Sigmoid colon (tissue), 7 donors: ENCODE results near the gene LPAR2. TPM values are rescaled to one million over a fixed set of nuclear protein-coding genes. Genes with fewer than 3 reads are reported as not detected.

Experiments used
- DNase-seq: peaks from one replicate; pipeline ENCODE4 v3.0.0-alpha.2; 2019
- H3K27ac ChIP-seq, 4 donors: fragments of 200-600 bp; sonication (generic); one replicate each; pipeline ENCODE4 v1.5.1; 2016 to 2019; ENCODE audit warnings: mild to moderate bottlenecking in 1 of 4
- H3K27me3 ChIP-seq, 3 donors: fragments of 200-600 bp; sonication (generic); one replicate each; pipeline ENCODE4 v1.5.1; 2019; ENCODE audit warnings: mild to moderate bottlenecking in 1 of 3
- H3K36me3 ChIP-seq, 4 donors: fragments of 200-600 bp; sonication (generic); one replicate each; pipeline ENCODE4 v1.5.1; 2016 to 2019
- H3K4me1 ChIP-seq, 4 donors: fragments of 200-600 bp; sonication (generic); one replicate each; pipeline ENCODE4 v1.5.1; 2017 to 2019
- H3K4me3 ChIP-seq, 4 donors: fragments of 200-600 bp; sonication (generic); one replicate each; pipeline ENCODE4 v1.5.1; 2017 to 2019; ENCODE audit warnings: mild to moderate bottlenecking in 2 of 4, moderate library complexity in 1 of 4
- H3K9me3 ChIP-seq, 4 donors: fragments of 200-600 bp in 3 of 4; sonication (generic) in 3 of 4; one replicate each; pipeline versions ENCODE4 v1.5.1 to v1.6.1; 2013 to 2019
- CTCF ChIP-seq, 4 experiments: fragments of 450-650 bp in 3 of 4; fragments of 200-600 bp in 1 of 4; IDR thresholded peaks; one replicate each; pipeline ENCODE4 v1.5.1; 2016 to 2019; ENCODE audit warnings: antibody characterized with exemption in 4 of 4, mild to moderate bottlenecking in 3 of 4, moderate library complexity in 2 of 4
- EP300 ChIP-seq, 4 donors: sonication (generic); formaldehyde crosslinking; IDR thresholded peaks; one replicate each; pipeline ENCODE4 v1.6.1; 2017; ENCODE audit warnings: antibody characterized with exemption in 4 of 4
- POLR2A ChIP-seq, 2 donors: fragments of 450-650 bp; IDR thresholded peaks; one replicate each; pipeline ENCODE4 v1.6.1; 2016; ENCODE audit warnings: antibody characterized with exemption in 2 of 2, mild to moderate bottlenecking in 2 of 2, moderate library complexity in 2 of 2
- POLR2AphosphoS5 ChIP-seq, 4 donors: sonication (generic); formaldehyde crosslinking; IDR thresholded peaks; one replicate each; pipeline ENCODE4 v1.6.1; 2017; ENCODE audit warnings: antibody characterized with exemption in 4 of 4
- WGBS, 2 donors: extraction: QIAGEN DNeasy Blood & Tissue Kit; methylation state at CpG; one replicate each; pipeline ENCODE4 v1.1.7; 2013; 5-methylcytosine and 5-hydroxymethylcytosine counted together
- intact Hi-C: fragments of 100-400 bp; cut with DNase I; formaldehyde crosslinking; loops from one replicate; pipeline ENCODE4 v1.15.1; 2023
- polyA plus RNA-seq, 3 donors: library from polyadenylated mRNA; stranded (reverse); fragments of 200-250 nt; gene quantifications; one replicate each; pipeline ENCODE4 v1.2.3, GENCODE V29; 2013
- total RNA-seq, 4 donors: library from RNA; depleted of rRNA; stranded (reverse); fragments of >200 nt; gene quantifications; one replicate each; pipeline ENCODE4 v1.1.0, GENCODE V29; 2016
- donor health status: healthy with polysubstance abuse.
- donor health status: Bipolar disorder and iron deficiency.
- donor health status: healthy.

Gene LPAR2
- total and polyA plus RNA-seq, 7 donors, result 0.33 to 19.9 (median 3.6) TPM

GRCh38 chr19:19653597-19654147, 25.7 kb upstream of the LPAR2 start:
- Histone ChIP-seq H3K36me3 (peaks cover 63 to 100% (median 92%) of the 10 kb centered on the region in 4 donors), H3K4me3 (no peak overlapping the region), H3K4me1 (no peaks in the 10 kb centered on the region), H3K27ac (no peak overlapping the region), H3K27me3 (no peaks in the 10 kb centered on the region), H3K9me3 (no peaks in the 10 kb centered on the region)
- TF ChIP-seq POLR2A (IDR thresholded peaks at IDR 0.05) (no peak), EP300 (IDR thresholded peaks at IDR 0.05) (no peak), CTCF (IDR thresholded peaks at IDR 0.05) (no peak), POLR2AphosphoS5 (IDR thresholded peaks at IDR 0.05) (no peak)
- no peak for DNase-seq
- WGBS, 2 donors, result 96% methylated on average over 23 of the region's 23 CpGs
- intact Hi-C loops, result no loop called here

GRCh38 chr19:19652482-19653295, 24.7 kb upstream of the LPAR2 start:
- Histone ChIP-seq H3K4me1 (no peaks in the 10 kb centered on the region), H3K27me3 (no peaks in the 10 kb centered on the region), H3K9me3 (no peaks in the 10 kb centered on the region), H3K27ac (no peak overlapping the region), H3K36me3 (peaks cover 63 to 99% (median 90%) of the 10 kb centered on the region in 4 donors), H3K4me3 (no peak overlapping the region)
- 96% methylated on average over 24 of the region's 24 CpGs for WGBS, 2 donors
- no peak for DNase-seq
- intact Hi-C loops, result no loop called here
- no peak for TF ChIP-seq POLR2AphosphoS5 (IDR thresholded peaks at IDR 0.05)

GRCh38 chr19:19651076-19651475, 23.1 kb upstream of the LPAR2 start:
- WGBS, 2 donors, result 82 to 90% methylated on average over 13 of the region's 13 CpGs
- peaks cover 64 to 99% (median 89%) of the 10 kb centered on the region in 4 donors for H3K36me3 ChIP-seq
- no peak for TF ChIP-seq POLR2AphosphoS5 (IDR thresholded peaks at IDR 0.05)
- no peak for TF ChIP-seq POLR2A (IDR thresholded peaks at IDR 0.05)
- no peak for TF ChIP-seq CTCF (IDR thresholded peaks at IDR 0.05)
- TF ChIP-seq EP300 (IDR thresholded peaks at IDR 0.05), result no peak

GRCh38 chr19:19650331-19650730, 22.3 kb upstream of the LPAR2 start:
- Histone ChIP-seq H3K4me3 (no peak overlapping the region), H3K36me3 (peaks cover 62 to 99% (median 86%) of the 10 kb centered on the region in 4 donors), H3K27ac (no peak overlapping the region), H3K27me3 (no peaks in the 10 kb centered on the region), H3K9me3 (no peaks in the 10 kb centered on the region), H3K4me1 (no peaks in the 10 kb centered on the region)
- no peak for TF ChIP-seq POLR2A (IDR thresholded peaks at IDR 0.05)
- no peak for TF ChIP-seq EP300 (IDR thresholded peaks at IDR 0.05)
- intact Hi-C loops, result no loop called here
- DNase-seq, result no peak
- 91 to 95% methylated on average over 9 of the region's 9 CpGs for WGBS, 2 donors

More at GRCh38 chr19:19651076-19651475, 23.1 kb upstream of the LPAR2 start:
- DNase-seq, result no peak
- Histone ChIP-seq H3K27ac (no peak overlapping the region), H3K4me3 (no peak overlapping the region), H3K4me1 (no peaks in the 10 kb centered on the region), H3K27me3 (no peaks in the 10 kb centered on the region), H3K9me3 (no peaks in the 10 kb centered on the region)
- intact Hi-C loops, result no loop called here

- WGBS, 2 donors, result 95 to 96% methylated on average over 22 of the region's 22 CpGs
- intact Hi-C loops, result no loop called here
- no peak for DNase-seq
- no peak overlapping the region for H3K4me3 ChIP-seq
- no peak overlapping the region for H3K27ac ChIP-seq
- TF ChIP-seq CTCF (IDR thresholded peaks at IDR 0.05), result no peak
- TF ChIP-seq EP300 (IDR thresholded peaks at IDR 0.05), result no peak
- no peak for TF ChIP-seq POLR2AphosphoS5 (IDR thresholded peaks at IDR 0.05)
- no peak for TF ChIP-seq POLR2A (IDR thresholded peaks at IDR 0.05)
- no peaks in the 10 kb centered on the region for H3K27me3 ChIP-seq
- peaks cover 57 to 99% (median 79%) of the 10 kb centered on the region in 4 donors for H3K36me3 ChIP-seq
- H3K4me1 ChIP-seq, result no peaks in the 10 kb centered on the region
- H3K9me3 ChIP-seq, result no peaks in the 10 kb centered on the region
These were observed 21.6 kb upstream of the LPAR2 start for GRCh38 chr19:19649580-19649995.
